A673 (cell line): ENCODE measurements around the gene PAF1.

ENCODE experiments used
- EZH2 ChIP-seq: fragments of 200-600 bp; sonication (generic); IDR thresholded peaks from 2 replicates; pipeline ENCODE4 v1.6.1; 2017; ENCODE audit warnings: borderline replicate concordance, low read depth, mild to moderate bottlenecking, mixed read lengths, antibody characterized with exemption, low read length; ENCODE audit not compliant: poor library complexity, severe bottlenecking
- TF ChIP-seq, protein P1 (sequence below): fragments of 300-800, 200-600 bp; sonication (generic); conservative IDR thresholded peaks from 2 replicates; pipeline ENCODE4 v1.5.1; 2017; ENCODE audit warnings: low read depth, mild to moderate bottlenecking, antibody characterized with exemption, low read length, moderate library complexity, mixed read lengths

- TF ChIP-seq, protein P1, sequence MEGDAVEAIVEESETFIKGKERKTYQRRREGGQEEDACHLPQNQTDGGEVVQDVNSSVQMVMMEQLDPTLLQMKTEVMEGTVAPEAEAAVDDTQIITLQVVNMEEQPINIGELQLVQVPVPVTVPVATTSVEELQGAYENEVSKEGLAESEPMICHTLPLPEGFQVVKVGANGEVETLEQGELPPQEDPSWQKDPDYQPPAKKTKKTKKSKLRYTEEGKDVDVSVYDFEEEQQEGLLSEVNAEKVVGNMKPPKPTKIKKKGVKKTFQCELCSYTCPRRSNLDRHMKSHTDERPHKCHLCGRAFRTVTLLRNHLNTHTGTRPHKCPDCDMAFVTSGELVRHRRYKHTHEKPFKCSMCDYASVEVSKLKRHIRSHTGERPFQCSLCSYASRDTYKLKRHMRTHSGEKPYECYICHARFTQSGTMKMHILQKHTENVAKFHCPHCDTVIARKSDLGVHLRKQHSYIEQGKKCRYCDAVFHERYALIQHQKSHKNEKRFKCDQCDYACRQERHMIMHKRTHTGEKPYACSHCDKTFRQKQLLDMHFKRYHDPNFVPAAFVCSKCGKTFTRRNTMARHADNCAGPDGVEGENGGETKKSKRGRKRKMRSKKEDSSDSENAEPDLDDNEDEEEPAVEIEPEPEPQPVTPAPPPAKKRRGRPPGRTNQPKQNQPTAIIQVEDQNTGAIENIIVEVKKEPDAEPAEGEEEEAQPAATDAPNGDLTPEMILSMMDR = no peak
- no peak for TF ChIP-seq EZH2
These were observed 43.5 kb upstream of the PAF1 start for GRCh38 chr19:39434123-39435076.
